GM21515 (cell line): Measurements from ENCODE around the gene RHOXF2.
"Not testable (repeated sequence)": the region's sequence is repeated elsewhere in the genome, so short reads cannot be mapped to it uniquely, and the experiment has no call there.

ENCODE experiments used
- ATAC-seq: cut with Tn5 transposase; IDR thresholded peaks from one replicate; pipeline ENCODE4 v1.9.1; 2021; ENCODE audit not compliant: unreplicated experiment

The RHOXF2 gene

DNA sequence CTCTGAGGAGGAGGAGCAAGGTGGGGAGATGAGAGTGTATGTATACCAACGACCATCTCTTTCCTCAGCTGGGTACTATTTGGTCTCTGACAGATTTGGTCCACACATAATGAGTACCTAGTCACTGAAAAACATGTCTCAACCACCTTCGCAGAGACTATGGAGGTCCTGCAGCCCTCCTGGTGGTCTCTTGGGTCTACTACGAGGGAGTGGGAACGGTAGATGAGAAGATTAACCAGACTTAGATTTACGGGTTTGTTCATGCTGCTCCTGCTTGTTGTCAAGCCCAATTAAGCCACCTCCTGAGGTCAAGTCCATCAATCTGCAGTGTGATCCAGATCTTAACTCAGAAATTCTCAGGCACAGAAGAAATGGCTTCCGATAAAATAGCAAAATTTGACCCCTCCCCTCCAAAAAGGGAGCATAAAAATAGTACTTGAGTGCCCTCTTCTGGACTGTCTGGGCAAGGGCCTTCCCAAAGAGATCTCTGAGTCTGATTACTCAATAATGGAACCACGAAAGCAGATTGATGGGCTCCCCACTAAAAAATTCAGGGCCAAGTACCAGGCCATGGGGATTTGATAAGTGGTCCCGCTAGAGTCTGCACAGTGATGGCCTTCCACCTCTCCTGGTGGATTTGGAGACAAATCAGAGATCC is 38.3 kb downstream of the RHOXF2 start:
- not testable (repeated sequence) for ATAC-seq

GRCh38 chrX:120200851-120201250 is 42.4 kb downstream of the RHOXF2 start:
- no peak for ATAC-seq

DNA sequence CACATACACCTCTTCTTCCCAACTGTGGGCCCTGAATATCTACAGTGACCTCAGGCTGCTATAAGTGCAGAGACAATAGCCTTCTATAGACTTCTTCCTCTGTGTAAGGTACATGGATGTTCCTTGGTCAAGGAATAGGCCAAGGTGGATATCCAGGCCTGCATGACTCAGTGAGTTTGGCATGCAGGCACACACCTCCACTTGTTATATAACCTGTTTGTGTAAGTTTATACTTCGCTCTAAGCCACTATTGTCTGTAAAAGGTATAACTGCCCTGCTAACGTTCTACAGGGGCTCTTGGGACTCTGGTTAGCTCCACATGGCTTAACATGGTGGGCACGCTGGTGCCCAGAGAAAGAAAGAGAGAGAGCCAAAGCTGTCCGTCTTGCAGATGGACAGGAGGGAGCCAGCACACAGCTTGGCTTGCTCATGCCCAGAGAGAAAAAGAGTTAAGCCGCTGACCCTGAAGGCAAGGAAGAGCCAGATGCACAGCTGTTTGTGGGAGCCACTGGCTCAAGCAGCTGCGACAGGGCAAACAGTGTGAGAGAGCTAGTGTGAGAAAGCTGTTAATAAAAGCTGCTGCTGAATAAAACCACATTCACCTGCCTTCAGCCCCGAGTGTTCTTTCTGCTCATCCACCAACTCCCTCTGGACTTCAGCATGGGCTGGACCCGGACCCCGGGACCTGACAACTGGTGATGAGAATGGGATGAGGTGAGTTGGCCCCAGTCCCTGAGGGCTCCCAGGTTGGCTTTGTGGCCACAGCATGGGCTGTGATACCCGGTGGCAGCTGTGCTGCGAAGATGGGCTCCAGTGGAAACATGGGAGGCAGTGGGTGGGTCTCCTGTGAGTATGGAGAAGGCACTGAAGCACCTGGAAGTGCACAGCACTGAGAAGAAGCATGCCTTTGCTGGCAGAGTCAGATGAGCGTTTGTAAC is 47.7 kb downstream of the RHOXF2 start:
- ATAC-seq = no peak

- no peak for ATAC-seq
Measured at GRCh38 chrX:120207009-120207605, 48.7 kb downstream of the RHOXF2 start.

- ATAC-seq = peak; percentile 67
Measured at GRCh38 chrX:120213438-120214265, 55.2 kb downstream of the RHOXF2 start.
